Kidney epithelial cell (primary cell): Measurements from ENCODE around the gene CENPL. TPM values are rescaled to one million over a fixed set of nuclear protein-coding genes. Genes with fewer than 3 reads are reported as not detected.

ENCODE experiments used
- DNase-seq: peaks from one replicate; pipeline ENCODE4 v3.0.0-alpha.2; 2010; ENCODE audit warnings: low read depth
- H3K27me3 ChIP-seq: 2 replicates; pipeline ENCODE4 v1.6.0; 2011; ENCODE audit warnings: low read length; ENCODE audit not compliant: control insufficient read depth, insufficient read depth
- H3K36me3 ChIP-seq: 2 replicates; pipeline ENCODE4 v1.5.1; 2011; ENCODE audit warnings: low read length; ENCODE audit not compliant: control insufficient read depth, insufficient read depth
- H3K4me3 ChIP-seq: 2 replicates; pipeline ENCODE4 v1.5.1; 2011; ENCODE audit warnings: low read depth, mild to moderate bottlenecking, control low read depth, low read length
- total RNA-seq: library from RNA; depleted of rRNA; stranded (reverse); fragments of >200 nt; gene quantifications from 2 replicates; pipeline ENCODE4 v1.2.3, GENCODE V29; 2015
- TF ChIP-seq, protein P1 (sequence below): IDR thresholded peaks from 2 replicates; pipeline ENCODE4 v1.5.1; 2011; ENCODE audit warnings: mild to moderate bottlenecking, moderate library complexity, low read length, control low read depth, inconsistent platforms; ENCODE audit not compliant: insufficient read depth, poor library complexity, severe bottlenecking

Gene CENPL
- total RNA-seq, 1 donor from 2014 or later: 6.6 TPM

DNA sequence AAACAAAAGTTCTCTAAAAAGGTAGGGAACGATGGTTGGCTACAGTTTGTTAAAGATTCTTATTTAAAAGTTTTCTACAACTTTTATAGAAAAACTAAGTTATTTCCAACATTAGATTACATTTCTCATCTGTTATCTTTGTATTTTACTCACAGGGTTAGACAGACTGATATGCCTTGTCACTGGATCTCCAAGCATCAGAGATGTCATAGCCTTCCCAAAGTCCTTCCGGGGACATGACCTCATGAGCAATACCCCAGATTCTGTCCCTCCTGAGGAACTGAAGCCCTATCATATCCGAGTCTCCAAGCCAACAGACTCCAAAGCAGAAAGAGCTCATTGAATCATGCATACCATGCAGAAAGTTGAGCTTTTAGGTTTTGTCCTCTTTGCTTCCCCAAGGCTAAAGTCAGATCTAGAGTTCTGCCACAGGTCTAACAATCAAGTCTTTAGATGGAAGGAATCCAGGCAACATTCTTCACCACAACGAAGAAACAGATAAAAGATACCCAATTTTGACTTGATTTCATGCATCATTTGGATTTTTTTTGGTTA, 32.8 kb upstream of the CENPL start:
- TF ChIP-seq, protein P1, sequence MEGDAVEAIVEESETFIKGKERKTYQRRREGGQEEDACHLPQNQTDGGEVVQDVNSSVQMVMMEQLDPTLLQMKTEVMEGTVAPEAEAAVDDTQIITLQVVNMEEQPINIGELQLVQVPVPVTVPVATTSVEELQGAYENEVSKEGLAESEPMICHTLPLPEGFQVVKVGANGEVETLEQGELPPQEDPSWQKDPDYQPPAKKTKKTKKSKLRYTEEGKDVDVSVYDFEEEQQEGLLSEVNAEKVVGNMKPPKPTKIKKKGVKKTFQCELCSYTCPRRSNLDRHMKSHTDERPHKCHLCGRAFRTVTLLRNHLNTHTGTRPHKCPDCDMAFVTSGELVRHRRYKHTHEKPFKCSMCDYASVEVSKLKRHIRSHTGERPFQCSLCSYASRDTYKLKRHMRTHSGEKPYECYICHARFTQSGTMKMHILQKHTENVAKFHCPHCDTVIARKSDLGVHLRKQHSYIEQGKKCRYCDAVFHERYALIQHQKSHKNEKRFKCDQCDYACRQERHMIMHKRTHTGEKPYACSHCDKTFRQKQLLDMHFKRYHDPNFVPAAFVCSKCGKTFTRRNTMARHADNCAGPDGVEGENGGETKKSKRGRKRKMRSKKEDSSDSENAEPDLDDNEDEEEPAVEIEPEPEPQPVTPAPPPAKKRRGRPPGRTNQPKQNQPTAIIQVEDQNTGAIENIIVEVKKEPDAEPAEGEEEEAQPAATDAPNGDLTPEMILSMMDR: no peak
- H3K27me3 ChIP-seq: no peaks in the 10 kb centered on the region
- H3K4me3 ChIP-seq: no peak overlapping the region
- no peak for DNase-seq
- H3K36me3 ChIP-seq: peaks cover 2% of the 10 kb centered on the region

DNA sequence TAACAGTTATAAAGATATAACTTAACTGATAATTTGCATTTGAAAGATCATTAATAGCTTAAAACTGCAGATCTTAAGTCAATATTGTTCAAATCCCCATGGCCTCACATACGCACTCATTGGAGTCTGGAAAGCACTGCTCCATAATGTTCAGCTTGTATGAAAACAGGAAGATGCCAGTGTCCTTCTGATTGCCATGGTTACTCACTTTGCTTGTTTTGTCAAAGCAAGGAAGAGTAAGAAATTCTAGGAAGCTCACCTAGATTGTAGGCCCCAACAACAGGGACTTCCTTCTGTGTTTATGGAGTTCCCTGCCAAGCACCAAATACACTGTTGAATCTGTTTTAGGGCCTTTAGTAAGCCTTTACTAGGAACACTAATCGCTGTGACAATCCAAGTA, 32.2 kb upstream of the CENPL start:
- TF ChIP-seq, protein P1: no peak
- Histone ChIP-seq H3K27me3 (no peaks in the 10 kb centered on the region), H3K4me3 (no peak overlapping the region), H3K36me3 (peaks cover 2% of the 10 kb centered on the region)
- no peak for DNase-seq

DNA sequence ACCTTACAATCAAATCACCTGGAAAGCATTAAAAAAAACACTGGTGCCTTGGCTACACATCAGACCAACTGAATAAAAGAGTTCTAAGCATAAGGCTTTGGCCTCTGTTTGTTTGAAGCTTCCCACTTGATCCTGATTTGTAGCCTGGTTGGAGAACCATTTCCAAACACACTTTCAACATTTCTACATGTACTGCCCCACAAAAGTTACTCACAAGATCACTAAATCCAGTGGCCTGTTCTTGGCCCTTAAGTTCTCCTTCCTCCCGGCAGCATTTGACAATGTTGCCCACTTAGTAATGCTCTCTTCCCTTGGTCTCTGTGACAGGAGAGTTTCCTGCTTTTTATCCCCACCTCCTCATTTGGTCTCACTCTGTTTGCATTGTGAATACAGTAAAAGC, 31.3 kb upstream of the CENPL start:
- no peak for DNase-seq
- TF ChIP-seq, protein P1: no peak
- no peak overlapping the region for H3K4me3 ChIP-seq
- H3K27me3 ChIP-seq: no peaks in the 10 kb centered on the region
- peaks cover 2% of the 10 kb centered on the region for H3K36me3 ChIP-seq

DNA sequence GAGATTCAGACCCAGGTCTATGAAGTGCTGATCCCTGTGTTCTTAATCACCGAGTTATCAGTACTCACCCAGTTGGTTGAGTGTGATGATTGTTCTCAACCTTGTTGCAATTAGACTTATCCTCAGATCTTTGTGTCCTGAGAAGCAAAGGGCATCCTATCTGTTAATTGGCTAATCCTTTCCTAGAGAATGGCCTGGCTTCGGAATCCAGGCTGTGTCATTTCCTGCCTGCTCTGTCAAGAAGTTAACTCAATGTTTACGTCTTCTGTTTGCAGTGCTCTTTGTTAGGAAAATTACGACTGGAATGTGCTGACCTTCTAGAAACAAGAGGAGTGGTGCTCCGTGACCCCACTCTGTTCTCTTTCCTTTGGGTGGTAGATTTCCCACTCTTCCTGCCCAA, 28.4 kb upstream of the CENPL start:
- Histone ChIP-seq H3K36me3 (peaks cover 2% of the 10 kb centered on the region), H3K4me3 (no peak overlapping the region), H3K27me3 (no peaks in the 10 kb centered on the region)
- no peak for DNase-seq
- TF ChIP-seq, protein P1: no peak

DNA sequence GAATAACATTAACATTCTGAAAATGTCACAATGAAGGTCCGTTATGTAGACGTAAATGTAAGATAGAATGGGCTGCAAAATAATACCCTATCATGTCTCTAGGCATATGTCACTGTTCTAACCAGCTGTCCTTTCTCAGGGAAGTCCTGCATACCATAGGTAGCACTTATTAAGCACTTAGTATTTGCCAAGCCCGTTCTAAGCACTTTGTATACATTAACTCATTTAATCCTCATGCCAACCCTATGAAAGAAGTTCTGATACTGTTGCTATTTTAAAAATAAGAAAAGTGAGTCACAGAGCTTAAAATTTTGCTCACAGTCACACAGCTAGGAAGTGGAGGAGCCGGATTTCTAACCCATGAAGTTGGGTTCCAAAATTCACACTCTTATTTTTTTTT, 27.4 kb upstream of the CENPL start:
- H3K27me3 ChIP-seq: no peaks in the 10 kb centered on the region
- peaks cover 2% of the 10 kb centered on the region for H3K36me3 ChIP-seq
- H3K4me3 ChIP-seq: no peak overlapping the region
- TF ChIP-seq, protein P1: no peak
- DNase-seq: no peak

DNA sequence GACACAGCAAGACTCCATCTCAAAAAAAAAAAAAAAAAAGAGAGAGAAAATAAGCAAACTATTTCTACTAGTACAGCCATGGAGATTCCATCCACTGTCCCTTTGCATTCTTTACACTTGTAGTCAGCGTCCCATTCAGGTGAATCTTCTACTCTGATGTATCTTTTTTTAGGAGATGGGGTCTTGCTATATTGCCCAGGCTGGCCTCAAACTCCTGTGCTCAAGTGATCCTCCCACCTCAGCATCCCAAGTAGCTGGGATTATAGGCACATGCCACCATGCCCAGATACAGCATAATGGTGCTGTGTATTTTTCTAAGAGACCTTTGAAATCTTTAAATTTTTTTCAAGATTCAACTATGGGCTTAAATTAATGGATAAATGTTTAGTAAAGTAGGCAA, 8.1 kb upstream of the CENPL start:
- TF ChIP-seq, protein P1: no peak

More for the DNA sequence above, 8.1 kb upstream of the CENPL start:
- Histone ChIP-seq H3K4me3 (no peak overlapping the region), H3K27me3 (no peaks in the 10 kb centered on the region), H3K36me3 (no peaks in the 10 kb centered on the region)
- DNase-seq: no peak
